Brain pericyte (primary cell): Measurements from ENCODE around the gene GSK3A.

Experiments used
- DNase-seq: peaks from one replicate; pipeline ENCODE4 v3.0.0-alpha.2; 2012; ENCODE audit warnings: low read depth, low spot score

GSK3A gene

DNA sequence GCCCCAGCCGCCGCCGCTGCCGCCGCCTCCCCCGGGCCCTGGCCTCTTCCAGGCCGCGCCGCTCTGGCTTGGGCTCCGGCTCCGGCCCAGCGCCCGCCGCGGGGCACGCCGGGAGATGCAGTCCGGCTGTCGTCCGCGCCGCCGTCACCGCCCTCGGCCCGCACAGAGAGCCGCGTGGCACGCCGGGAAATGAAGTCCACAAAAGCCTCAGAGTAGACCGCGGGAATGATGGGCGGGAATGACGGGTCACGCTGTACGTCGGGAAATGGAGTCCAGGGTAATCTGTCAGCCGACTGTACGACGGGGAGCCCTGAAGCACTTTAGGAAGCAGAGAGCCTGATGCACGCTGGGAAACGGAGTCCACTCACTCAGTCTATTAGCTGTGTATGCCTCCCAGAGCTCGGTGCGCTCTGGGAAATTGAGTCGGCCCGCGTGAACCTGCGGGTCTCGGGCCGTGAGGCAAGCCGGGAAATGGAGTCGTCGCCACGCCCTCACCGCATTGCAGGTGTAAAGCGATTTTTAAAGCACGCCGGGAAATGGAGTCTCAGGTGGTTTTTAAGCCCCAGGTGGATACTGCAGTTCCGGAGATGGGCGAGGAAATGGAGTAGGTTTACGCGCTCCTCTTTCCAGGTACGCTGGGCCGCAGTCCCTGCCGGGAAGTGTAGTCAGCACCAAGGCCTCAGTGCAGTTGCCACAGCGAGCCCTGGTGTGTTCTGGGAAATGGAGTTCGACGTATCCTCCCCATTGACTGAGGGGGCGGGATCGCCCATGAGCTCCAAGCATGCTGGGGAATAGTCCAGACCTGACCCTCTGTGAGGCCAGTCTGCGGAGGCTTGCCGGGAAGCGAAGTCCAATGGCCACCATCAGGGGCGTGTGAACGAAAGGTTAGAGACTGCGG lies at the start of gene GSK3A:
GSK3A (minus strand) TSS at position 91 of the 898 bp plus-strand sequence. CDS start 137 bp downstream, outside the sequence.
- DNase-seq, result peak; percentile 99

DNA sequence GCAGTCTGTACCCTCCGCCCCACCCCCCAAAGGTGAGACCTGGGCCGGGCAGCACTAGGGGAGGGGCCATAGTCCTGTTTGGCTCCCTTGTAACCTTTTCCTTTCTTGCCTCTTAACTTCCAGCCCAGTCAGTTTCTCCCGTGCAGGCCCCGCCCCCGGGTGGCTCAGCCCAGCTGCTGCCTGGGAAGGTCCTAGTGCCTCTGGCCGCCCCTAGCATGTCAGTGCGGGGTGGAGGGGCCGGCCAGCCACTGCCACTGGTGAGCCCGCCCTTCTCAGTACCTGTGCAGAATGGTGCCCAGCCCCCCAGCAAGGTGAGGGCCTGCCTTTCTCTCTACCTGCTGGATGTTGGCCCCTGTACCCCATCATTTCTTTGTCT lies 49.0 kb upstream of the GSK3A start:
- DNase-seq, result no peak

DNA sequence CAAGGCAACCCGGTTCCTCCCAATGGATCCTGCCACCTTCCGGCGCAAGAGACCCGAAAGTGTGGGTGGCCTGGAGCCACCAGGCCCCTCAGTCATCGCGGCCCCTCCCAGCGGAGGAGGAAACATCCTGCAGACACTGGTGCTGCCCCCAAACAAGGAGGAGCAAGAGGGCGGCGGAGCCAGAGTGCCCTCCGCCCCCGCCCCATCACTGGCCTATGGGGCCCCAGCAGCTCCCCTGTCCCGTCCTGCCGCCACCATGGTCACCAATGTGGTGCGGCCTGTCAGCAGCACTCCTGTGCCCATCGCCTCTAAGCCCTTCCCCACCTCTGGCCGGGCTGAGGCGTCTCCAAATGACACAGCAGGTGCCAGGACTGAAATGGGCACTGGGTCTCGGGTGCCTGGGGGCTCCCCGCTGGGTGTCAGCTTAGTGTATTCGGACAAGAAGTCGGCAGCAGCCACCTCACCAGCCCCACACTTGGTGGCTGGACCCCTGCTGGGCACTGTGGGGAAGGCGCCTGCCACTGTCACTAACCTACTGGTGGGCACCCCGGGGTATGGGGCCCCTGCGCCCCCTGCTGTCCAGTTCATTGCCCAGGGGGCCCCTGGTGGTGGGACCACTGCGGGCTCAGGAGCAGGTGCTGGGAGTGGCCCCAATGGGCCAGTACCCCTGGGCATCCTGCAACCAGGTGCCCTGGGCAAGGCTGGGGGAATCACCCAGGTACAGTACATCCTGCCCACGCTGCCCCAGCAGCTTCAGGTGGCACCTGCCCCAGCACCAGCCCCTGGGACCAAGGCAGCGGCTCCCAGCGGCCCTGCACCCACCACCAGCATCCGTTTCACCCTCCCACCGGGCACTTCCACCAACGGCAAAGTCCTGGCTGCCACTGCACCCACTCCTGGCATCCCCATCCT lies 48.4 kb upstream of the GSK3A start:
- DNase-seq, result no peak

DNA sequence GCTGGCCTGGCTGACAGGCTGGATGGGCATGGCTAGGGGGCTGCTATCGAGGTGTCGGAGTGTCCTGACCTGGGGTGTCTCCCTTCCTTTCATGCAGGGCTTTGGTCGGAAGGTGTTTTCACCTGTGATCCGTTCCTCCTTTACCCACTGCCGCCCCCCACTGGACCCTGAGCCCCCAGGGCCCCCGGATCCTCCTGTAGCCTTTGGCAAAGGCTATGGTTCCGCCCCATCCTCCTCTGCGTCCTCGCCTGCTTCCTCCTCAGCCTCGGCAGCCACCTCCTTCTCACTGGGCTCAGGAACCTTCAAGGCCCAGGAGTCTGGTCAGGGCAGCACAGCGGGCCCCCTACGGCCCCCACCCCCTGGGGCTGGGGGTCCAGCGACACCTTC lies 47.7 kb upstream of the GSK3A start:
- DNase-seq, result no peak

GRCh38 chr19:42289556-42290041 lies 47.2 kb upstream of the GSK3A start:
- DNase-seq, result no peak

- DNase-seq, result no peak
These were observed 46.6 kb upstream of the GSK3A start for GRCh38 chr19:42288881-42289555.

- DNase-seq, result no peak
These were observed 46.0 kb upstream of the GSK3A start for GRCh38 chr19:42288387-42288786.

DNA sequence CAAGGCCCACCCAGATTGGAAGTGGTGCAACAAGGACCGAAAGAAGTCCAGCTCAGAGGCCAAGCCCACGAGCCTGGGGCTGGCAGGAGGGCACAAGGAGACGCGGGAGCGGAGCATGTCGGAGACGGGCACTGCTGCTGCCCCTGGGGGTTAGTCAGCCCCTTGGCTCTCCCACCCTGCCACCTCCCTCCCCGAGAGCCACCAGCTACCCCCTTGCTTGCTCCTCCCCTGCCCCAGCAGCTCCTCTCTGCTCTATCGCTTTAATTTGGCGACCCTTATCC lies 45.4 kb upstream of the GSK3A start:
- DNase-seq, result no peak

DNA sequence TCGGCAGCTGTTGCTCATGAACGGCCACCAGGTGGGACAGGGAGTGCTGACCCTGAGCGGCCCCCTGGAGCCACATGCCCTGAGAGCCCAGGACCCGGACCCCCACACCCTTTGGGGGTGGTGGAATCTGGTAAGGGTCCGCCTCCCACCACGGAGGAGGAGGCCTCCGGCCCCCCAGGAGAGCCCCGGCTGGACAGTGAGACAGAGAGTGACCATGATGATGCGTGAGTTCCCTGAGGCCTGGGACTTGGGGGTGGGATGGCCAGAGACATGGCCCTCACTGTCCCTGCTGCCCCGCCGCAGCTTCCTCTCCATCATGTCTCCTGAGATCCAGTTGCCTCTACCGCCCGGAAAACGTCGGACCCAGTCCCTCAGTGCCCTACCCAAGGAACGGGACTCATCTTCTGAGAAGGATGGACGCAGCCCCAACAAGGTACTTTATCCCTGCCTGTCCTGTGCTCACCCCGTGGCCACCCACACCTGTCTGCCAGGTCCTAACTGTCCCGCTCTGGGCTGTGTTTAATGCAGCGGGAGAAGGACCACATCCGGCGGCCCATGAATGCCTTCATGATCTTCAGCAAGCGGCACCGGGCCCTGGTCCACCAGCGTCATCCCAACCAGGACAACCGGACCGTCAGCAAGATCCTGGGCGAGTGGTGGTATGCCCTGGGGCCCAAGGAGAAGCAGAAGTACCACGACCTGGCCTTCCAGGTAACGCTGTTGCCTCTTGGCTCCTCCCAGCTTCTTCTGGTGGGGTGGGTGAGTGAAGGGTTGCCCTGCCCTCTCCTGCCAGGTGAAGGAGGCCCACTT lies 44.8 kb upstream of the GSK3A start:
- DNase-seq, result no peak

DNA sequence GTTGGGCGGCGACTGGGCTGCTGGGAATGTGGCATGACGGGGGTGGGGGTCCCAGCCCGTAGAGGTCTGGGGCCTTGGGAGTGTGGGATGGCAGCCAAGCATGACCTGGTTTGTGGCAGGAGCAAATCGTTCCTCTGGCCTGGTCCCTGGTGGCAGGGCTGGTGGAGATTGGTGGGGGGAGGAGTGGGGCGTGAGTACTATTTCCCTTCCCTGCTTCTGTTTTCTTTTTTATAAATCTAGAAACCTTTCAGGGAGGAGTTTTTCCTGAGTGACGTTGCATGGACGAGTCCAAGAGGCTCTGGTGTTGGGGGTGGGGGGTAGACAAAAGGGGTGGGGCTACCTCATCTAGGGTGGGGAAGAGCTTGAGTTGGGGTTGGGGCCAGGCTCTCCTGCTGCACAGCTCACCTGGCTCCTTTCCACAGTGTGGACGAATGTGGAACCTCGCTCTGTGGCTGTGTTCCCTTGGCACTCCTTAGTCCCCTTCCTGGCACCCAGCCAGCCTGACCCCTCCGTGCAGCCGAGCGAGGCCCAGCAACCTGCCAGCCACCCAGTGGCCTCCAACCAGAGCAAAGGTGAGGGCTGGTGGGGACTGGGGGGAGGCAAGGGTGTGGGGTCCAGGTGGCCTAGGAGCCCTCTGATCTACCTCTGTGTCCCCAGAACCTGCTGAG lies 44.1 kb upstream of the GSK3A start:
- no peak for DNase-seq

- no peak for DNase-seq
These were observed 43.6 kb upstream of the GSK3A start for GRCh38 chr19:42285988-42286348.

DNA sequence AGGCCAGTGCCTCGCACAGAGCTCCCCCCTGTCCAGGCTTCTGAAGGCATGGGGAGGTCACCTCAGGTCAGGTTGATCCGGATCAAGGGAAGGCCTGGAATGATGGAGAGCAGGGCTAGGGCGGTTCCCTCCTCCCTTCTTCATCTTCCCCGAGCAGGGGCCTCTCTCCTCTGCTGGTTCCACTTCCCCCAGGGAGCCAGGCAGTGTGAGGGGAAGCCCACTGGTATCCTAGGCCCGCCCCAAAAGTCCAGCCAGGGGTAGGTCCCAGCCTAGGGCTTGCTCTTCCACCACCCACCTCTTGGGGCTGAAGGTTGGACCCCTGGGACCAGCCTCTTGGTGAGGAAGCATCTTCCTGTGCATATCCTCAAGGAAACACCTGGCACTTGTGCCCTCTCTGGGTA lies 43.1 kb upstream of the GSK3A start:
- DNase-seq, result no peak

- no peak for DNase-seq
These were observed 42.4 kb upstream of the GSK3A start for GRCh38 chr19:42284591-42285341.

DNA sequence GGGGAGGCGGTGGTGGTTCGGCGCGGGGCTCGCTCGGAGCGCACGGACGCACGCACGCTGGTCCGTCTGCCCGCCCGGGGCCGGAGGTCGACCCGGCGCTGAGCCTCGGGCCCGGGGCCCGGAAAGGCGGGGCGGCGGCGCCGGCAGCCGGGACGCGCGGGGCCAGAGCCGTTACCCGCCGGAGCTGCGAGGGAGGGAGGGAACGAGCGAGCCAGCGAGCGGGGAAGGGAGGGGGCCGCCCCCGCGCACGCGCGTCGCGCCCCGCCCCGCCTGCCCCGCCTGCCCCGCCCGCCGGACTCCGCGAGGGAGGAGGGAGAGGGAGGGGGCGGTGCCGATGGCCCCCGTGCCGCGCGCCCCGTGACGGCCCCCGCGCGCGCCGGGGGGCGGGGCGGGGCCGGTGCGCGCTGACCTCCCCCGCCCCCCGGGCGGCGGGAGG lies 41.7 kb upstream of the GSK3A start:
- DNase-seq, result no peak

- no peak for DNase-seq
These were observed 41.0 kb upstream of the GSK3A start for GRCh38 chr19:42283188-42284065.

GRCh38 chr19:42282819-42283187 lies 40.4 kb upstream of the GSK3A start:
- DNase-seq, result no peak

DNA sequence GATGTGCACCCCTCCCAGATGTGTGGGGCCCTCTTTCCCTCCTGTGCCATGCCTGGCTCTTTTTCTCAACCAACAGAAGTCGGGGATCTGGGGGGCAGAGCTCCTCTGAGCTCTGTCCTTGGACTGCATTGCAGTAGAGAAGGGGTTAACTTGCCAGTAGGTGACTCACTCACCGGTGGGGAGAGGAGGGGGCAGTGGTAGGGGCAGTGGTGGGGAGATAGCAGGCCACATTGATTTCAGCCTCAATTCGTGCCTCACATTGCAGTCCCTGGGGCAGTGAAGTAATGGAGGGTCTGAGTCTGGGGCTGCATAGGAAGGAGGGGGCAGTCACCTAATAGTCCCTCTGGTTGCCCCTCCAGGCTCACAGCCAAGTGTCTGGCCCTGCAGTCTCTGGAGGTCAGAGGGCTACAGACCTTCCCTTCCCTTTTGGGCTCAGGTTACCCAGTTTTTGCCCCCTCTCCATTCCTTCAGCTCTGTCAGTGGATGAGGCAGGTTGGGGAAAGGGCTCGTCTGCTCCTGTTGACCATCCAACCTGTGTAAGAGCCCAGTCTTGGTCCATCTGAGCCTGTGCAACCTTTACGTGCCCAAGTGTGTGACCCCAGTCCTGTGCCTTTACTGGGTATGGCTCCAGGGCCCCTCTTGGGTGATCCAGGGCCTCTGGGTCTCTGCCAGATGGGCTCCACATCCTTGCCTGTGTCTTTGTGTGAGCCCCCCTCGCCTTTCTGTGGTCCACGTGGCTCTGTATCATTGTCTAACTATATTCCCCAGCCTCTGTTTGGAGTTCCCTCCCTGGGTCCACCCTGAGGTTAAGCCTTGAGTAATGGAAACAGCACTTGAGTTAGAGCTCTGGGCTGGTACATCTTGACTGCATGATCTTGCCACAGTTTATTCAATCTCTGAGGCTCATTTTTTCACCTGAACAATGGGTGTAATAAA lies 39.7 kb upstream of the GSK3A start:
- DNase-seq, result no peak
